IPS DF 6.9 (cell line): ENCODE measurements around the gene INTS15.

Experiments used
- DNase-seq: peaks from one replicate; pipeline ENCODE4 v3.0.0-alpha.2; 2013; ENCODE audit warnings: low read depth, low spot score
- H3K27ac ChIP-seq: one replicate; pipeline ENCODE4 v1.5.1; 2013; ENCODE audit warnings: low read length, control low read depth
- H3K27me3 ChIP-seq: 2 replicates; pipeline ENCODE4 v1.6.1; 2013; ENCODE audit warnings: mild to moderate bottlenecking, low read length; ENCODE audit not compliant: control insufficient read depth, insufficient read depth
- H3K36me3 ChIP-seq: 2 replicates; pipeline ENCODE4 v1.6.1; 2013; ENCODE audit warnings: low read length; ENCODE audit not compliant: control insufficient read depth, insufficient read depth
- H3K4me1 ChIP-seq: 2 replicates; pipeline ENCODE4 v1.6.1; 2013; ENCODE audit warnings: low read length; ENCODE audit not compliant: control insufficient read depth, insufficient read depth
- H3K4me3 ChIP-seq: 2 replicates; pipeline ENCODE4 v1.5.1; 2013; ENCODE audit warnings: mild to moderate bottlenecking, low read length
- H3K9me3 ChIP-seq: 2 replicates; pipeline ENCODE4 v1.6.1; 2013; ENCODE audit warnings: low read length, inconsistent platforms; ENCODE audit not compliant: control insufficient read depth, insufficient read depth
- WGBS: extraction: QIAGEN DNeasy Blood & Tissue Kit; methylation state at CpG from one replicate; pipeline ENCODE4 v1.1.7; 2013; ENCODE audit warnings: mixed read lengths, missing lambda C conversion rate; ENCODE audit not compliant: insufficient read length, insufficient coverage; 5-methylcytosine and 5-hydroxymethylcytosine counted together

Gene INTS15

GRCh38 chr7:6642239-6642839 lies 52.5 kb downstream of the INTS15 start:
- no peak overlapping the region for H3K27ac ChIP-seq
- H3K4me3 ChIP-seq = no peak overlapping the region
- no peak for DNase-seq
- H3K4me1 ChIP-seq = peaks cover 2% of the 10 kb centered on the region; the same call in 1 of the 2 replicates
- H3K9me3 ChIP-seq = no peaks in the 10 kb centered on the region
- WGBS = no CpG with 5 or more reads among the region's 24 CpGs
- no peaks in the 10 kb centered on the region for H3K27me3 ChIP-seq
- peaks cover 7% of the 10 kb centered on the region for H3K36me3 ChIP-seq

GRCh38 chr7:6642861-6643640 lies 53.2 kb downstream of the INTS15 start:
- H3K9me3 ChIP-seq = no peaks in the 10 kb centered on the region
- H3K27me3 ChIP-seq = no peaks in the 10 kb centered on the region
- no peak for DNase-seq
- H3K4me1 ChIP-seq = peaks cover 2% of the 10 kb centered on the region; the same call in 1 of the 2 replicates
- peaks cover 7% of the 10 kb centered on the region for H3K36me3 ChIP-seq
- no CpG with 5 or more reads among the region's 22 CpGs for WGBS
- no peak overlapping the region for H3K27ac ChIP-seq
- H3K4me3 ChIP-seq = no peak overlapping the region

GRCh38 chr7:6643915-6644625 lies 54.2 kb downstream of the INTS15 start:
- Histone ChIP-seq H3K9me3 (no peaks in the 10 kb centered on the region), H3K36me3 (peaks cover 7% of the 10 kb centered on the region), H3K27me3 (no peaks in the 10 kb centered on the region), H3K27ac (no peak overlapping the region), H3K4me3 (no peak overlapping the region), H3K4me1 (no peaks in the 10 kb centered on the region; the same call in 1 of the 2 replicates)
- no peak for DNase-seq
- WGBS = no CpG with 5 or more reads among the region's 21 CpGs

- H3K9me3 ChIP-seq = no peaks in the 10 kb centered on the region
- no CpG with 5 or more reads among the region's 10 CpGs for WGBS
- no peak for DNase-seq
- H3K4me3 ChIP-seq = no peak overlapping the region
- peaks cover 7% of the 10 kb centered on the region for H3K36me3 ChIP-seq
- H3K4me1 ChIP-seq = no peaks in the 10 kb centered on the region; the same call in 1 of the 2 replicates
- H3K27ac ChIP-seq = no peak overlapping the region
- H3K27me3 ChIP-seq = no peaks in the 10 kb centered on the region
These were observed 54.9 kb downstream of the INTS15 start for GRCh38 chr7:6644728-6645127.

- Histone ChIP-seq H3K27me3 (no peaks in the 10 kb centered on the region), H3K4me1 (no peaks in the 10 kb centered on the region), H3K27ac (no peak overlapping the region), H3K9me3 (no peaks in the 10 kb centered on the region), H3K36me3 (peaks cover 5% of the 10 kb centered on the region), H3K4me3 (no peak overlapping the region)
- no peak for DNase-seq
- WGBS = no CpG with 5 or more reads among the region's 8 CpGs
These were observed 56.6 kb downstream of the INTS15 start for GRCh38 chr7:6646465-6646864.

DNA sequence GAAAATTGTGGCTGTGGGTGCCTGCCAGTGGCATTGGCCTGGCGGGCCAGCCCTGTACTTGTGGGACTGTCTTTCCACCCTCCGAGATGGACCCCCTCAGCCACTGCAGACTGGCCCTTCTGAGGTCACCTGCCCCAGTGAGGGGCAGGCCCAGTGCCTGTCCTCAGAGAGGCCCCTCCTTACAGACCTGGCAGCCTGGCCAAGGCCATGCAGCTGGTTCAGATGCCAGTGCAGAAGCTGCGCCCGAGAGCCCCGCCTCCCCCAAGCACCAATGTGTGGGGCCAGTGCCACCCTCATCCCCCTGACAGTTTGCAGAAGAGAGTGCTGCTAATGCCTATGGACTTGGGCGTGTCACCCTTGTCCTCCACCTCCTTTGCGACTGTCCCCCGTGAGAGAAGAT lies 57.3 kb downstream of the INTS15 start:
- no peak for DNase-seq
- Histone ChIP-seq H3K9me3 (no peaks in the 10 kb centered on the region), H3K36me3 (peaks cover 5% of the 10 kb centered on the region), H3K4me1 (no peaks in the 10 kb centered on the region), H3K27me3 (no peaks in the 10 kb centered on the region), H3K27ac (no peak overlapping the region), H3K4me3 (no peak overlapping the region)
- no CpG with 5 or more reads among the region's 8 CpGs for WGBS

- no peak overlapping the region for H3K4me3 ChIP-seq
- no peaks in the 10 kb centered on the region for H3K27me3 ChIP-seq
- no CpG with 5 or more reads among the region's 14 CpGs for WGBS
- peaks cover 1% of the 10 kb centered on the region; the same call in 1 of the 2 replicates for H3K9me3 ChIP-seq
- DNase-seq = no peak
- H3K36me3 ChIP-seq = peaks cover 8% of the 10 kb centered on the region
- H3K4me1 ChIP-seq = no peaks in the 10 kb centered on the region
- no peak overlapping the region for H3K27ac ChIP-seq
These were observed 57.7 kb downstream of the INTS15 start for GRCh38 chr7:6647541-6647940.

GRCh38 chr7:6648066-6648814 lies 58.4 kb downstream of the INTS15 start:
- WGBS = no CpG with 5 or more reads among the region's 17 CpGs

GRCh38 chr7:6648815-6649104 lies 58.9 kb downstream of the INTS15 start:
- Histone ChIP-seq H3K27ac (no peak overlapping the region), H3K36me3 (peaks cover 15% of the 10 kb centered on the region), H3K27me3 (no peaks in the 10 kb centered on the region), H3K4me1 (no peaks in the 10 kb centered on the region; the same call in 1 of the 2 replicates), H3K9me3 (peaks cover 2% of the 10 kb centered on the region; the same call in 1 of the 2 replicates), H3K4me3 (no peak overlapping the region)
- WGBS = no CpG with 5 or more reads among the region's 5 CpGs
- no peak for DNase-seq

More at GRCh38 chr7:6648066-6648814, 58.4 kb downstream of the INTS15 start:
- peaks cover 2% of the 10 kb centered on the region; the same call in 1 of the 2 replicates for H3K9me3 ChIP-seq
- DNase-seq = no peak
- no peaks in the 10 kb centered on the region for H3K27me3 ChIP-seq
- H3K4me3 ChIP-seq = no peak overlapping the region
- H3K4me1 ChIP-seq = no peaks in the 10 kb centered on the region
- peaks cover 13% of the 10 kb centered on the region for H3K36me3 ChIP-seq
- H3K27ac ChIP-seq = no peak overlapping the region
